HEK293T (cell line): Measurements from ENCODE around the gene CLEC17A.

Experiments
- FOXA1 ChIP-seq: fragments of 450-650 bp; IDR thresholded peaks from 2 replicates; pipeline ENCODE4 v1.6.1; 2016; ENCODE audit warnings: mild to moderate bottlenecking
- FOXK2 ChIP-seq: fragments of 450-650 bp; IDR thresholded peaks from 2 replicates; pipeline ENCODE4 v1.6.1; 2016; ENCODE audit warnings: mild to moderate bottlenecking
- FOXM1 ChIP-seq: fragments of 450-650 bp; IDR thresholded peaks from 2 replicates; pipeline ENCODE4 v1.6.1; 2017; ENCODE audit warnings: mild to moderate bottlenecking, borderline replicate concordance
- LEF1 ChIP-seq: fragments of 450-650 bp; IDR thresholded peaks from 2 replicates; pipeline ENCODE4 v1.6.1; 2017; ENCODE audit warnings: mild to moderate bottlenecking, borderline replicate concordance
- NFRKB ChIP-seq: fragments of 450-650 bp; IDR thresholded peaks from 2 replicates; pipeline ENCODE4 v1.6.1; 2016; ENCODE audit warnings: mild to moderate bottlenecking, moderate library complexity

- TF ChIP-seq FOXK2 (no peak), FOXA1 (no peak), FOXM1 (no peak), LEF1 (no peak), NFRKB (no peak)
These were observed 18.8 kb upstream of the CLEC17A start for GRCh38 chr19:14563989-14564651.
